Stomach (tissue), 4 donors: ENCODE results near the gene MACC1.

Experiments used
- CTCF ChIP-seq, 7 experiments: fragments of 450-650 bp in 4 of 7; fragments of 200-600 bp in 3 of 7; sonication (generic) in 3 of 7; IDR thresholded peaks; one replicate each; pipeline ENCODE4 v1.5.1; 2016 to 2019; ENCODE audit warnings: antibody characterized with exemption in 7 of 7, control low read depth in 2 of 7, mild to moderate bottlenecking in 1 of 7
- EP300 ChIP-seq: sonication (generic); formaldehyde crosslinking; IDR thresholded peaks from one replicate; pipeline ENCODE4 v1.6.1; 2017; ENCODE audit warnings: antibody characterized with exemption
- POLR2A ChIP-seq, 4 donors: fragments of 450-650 bp; IDR thresholded peaks; one replicate each; pipeline ENCODE4 v1.6.1; 2016; ENCODE audit warnings: antibody characterized with exemption in 4 of 4, control low read depth in 2 of 4, mild to moderate bottlenecking in 1 of 4, moderate library complexity in 1 of 4
- POLR2AphosphoS5 ChIP-seq, 3 donors: sonication (generic); formaldehyde crosslinking; IDR thresholded peaks; one replicate each; pipeline ENCODE4 v1.6.1; 2016; ENCODE audit warnings: antibody characterized with exemption in 3 of 3

GRCh38 chr7:20107582-20107981 lies 109.6 kb downstream of the MACC1 start:
- no peak for TF ChIP-seq CTCF (IDR thresholded peaks at IDR 0.05)
- no peak for TF ChIP-seq EP300
- TF ChIP-seq POLR2AphosphoS5 (IDR thresholded peaks at IDR 0.05), result no peak
- TF ChIP-seq POLR2A (IDR thresholded peaks at IDR 0.05), result no peak
